ENCODE results near the gene EXOC3L1. TPM values are rescaled to one million over a fixed set of nuclear protein-coding genes. Genes with fewer than 3 reads are reported as not detected.

EXOC3L1 gene
- total and polyA plus RNA-seq, 2 of the 4 experiments (the other 2 are of a cell fraction), result not detected

- H3K56ac ChIP-seq (ENCODE audit: extremely low read depth, insufficient read depth, low read length), result no peak overlapping the region
- H3K4me2 ChIP-seq (ENCODE audit: low read depth, low read length), result no peak overlapping the region
- peaks cover 34% of the 10 kb centered on the region for H3K4me1 ChIP-seq (ENCODE audit: control insufficient read depth, insufficient read depth, low read length)
- peaks cover 24% of the 10 kb centered on the region; the same call in 1 of the 2 replicates for H3K27me3 ChIP-seq (ENCODE audit: control insufficient read depth, insufficient read depth, low read length)
- no TSS peak for BruUV-seq (replicated peaks)
- H3K79me1 ChIP-seq (ENCODE audit: low read depth in 1 of 2, low read length in 2 of 2), result peaks cover 8 to 16% of the 10 kb centered on the region in 2 experiments; a peak in 3 of 4 replicates
- in situ Hi-C loops (cut with MboI; ENCODE audit: low sequenced_read_pairs) (no loop called here), intact Hi-C loops (cut with micrococcal nuclease) (no loop called here), dilution Hi-C loops (cut with HindIII; ENCODE audit: low sequenced_read_pairs, unreplicated experiment) (no loop called here)
- no peak overlapping the region for H2BK20ac ChIP-seq (ENCODE audit: low read depth, low read length)
- H3K23ac ChIP-seq (ENCODE audit: low read depth, low read length), result no peak overlapping the region
- no peak overlapping the region for H2BK120ac ChIP-seq (ENCODE audit: low read depth, low read length)
- no peak overlapping the region for H2AK9ac ChIP-seq (replicated peaks; ENCODE audit: low read depth, low read length, poor library complexity)
- ChIA-PET CTCF (no interaction called here), POLR2A (ENCODE audit: unreplicated experiment) (no interaction called here)
- H3K27ac ChIP-seq (ENCODE audit: insufficient read depth, low read length), result no peak overlapping the region
- no peak overlapping the region for H4K91ac ChIP-seq (ENCODE audit: insufficient read depth, low read depth, low read length)
- ATAC-seq (ENCODE audit: low read depth) (no peak), DNase-seq (no peak)
- peaks cover 14% of the 10 kb centered on the region for H3K9me1 ChIP-seq (ENCODE audit: insufficient read depth, low read length)
- H4K8ac ChIP-seq (ENCODE audit: low read depth in 2 of 2, low read length in 2 of 2), result no peak overlapping the region
- 69% methylated on average over 3 of the region's 5 CpGs; no CpG with 5 or more reads in 1 of the 2 experiments for WGBS, 2 experiments (ENCODE audit: extremely low coverage in 2 of 2, insufficient read length in 1 of 2)
- H2AK5ac ChIP-seq (ENCODE audit: low read depth, low read length), result no peak overlapping the region
- H3K4ac ChIP-seq (ENCODE audit: low read depth, low read length), result no peak overlapping the region
- peaks cover 3% of the 10 kb centered on the region; the same call in 1 of the 2 replicates for H3K36me3 ChIP-seq (ENCODE audit: control insufficient read depth, insufficient read depth, low read length)
- no peak overlapping the region for H3K9ac ChIP-seq (ENCODE audit: low read depth, low read length)
- H3K4me3 ChIP-seq (ENCODE audit: insufficient read depth, low read depth, low read length), result no peak overlapping the region
- no peak overlapping the region for H3K18ac ChIP-seq (ENCODE audit: low read depth, low read length)
- no peaks in the 10 kb centered on the region for H4K20me1 ChIP-seq (ENCODE audit: insufficient read depth, low read length)
- H3K14ac ChIP-seq (replicated peaks; ENCODE audit: low read depth, low read length), result no peak overlapping the region
- no peaks in the 10 kb centered on the region for H3K9me3 ChIP-seq (ENCODE audit: control insufficient read depth, insufficient read depth, low read length)
- TF ChIP-seq, protein P1, sequence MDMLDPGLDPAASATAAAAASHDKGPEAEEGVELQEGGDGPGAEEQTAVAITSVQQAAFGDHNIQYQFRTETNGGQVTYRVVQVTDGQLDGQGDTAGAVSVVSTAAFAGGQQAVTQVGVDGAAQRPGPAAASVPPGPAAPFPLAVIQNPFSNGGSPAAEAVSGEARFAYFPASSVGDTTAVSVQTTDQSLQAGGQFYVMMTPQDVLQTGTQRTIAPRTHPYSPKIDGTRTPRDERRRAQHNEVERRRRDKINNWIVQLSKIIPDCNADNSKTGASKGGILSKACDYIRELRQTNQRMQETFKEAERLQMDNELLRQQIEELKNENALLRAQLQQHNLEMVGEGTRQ (IDR thresholded peaks at IDR 0.05; ENCODE audit: low read depth, low read length), result no peak
- TF ChIP-seq NFE2L2 (IDR thresholded peaks at IDR 0.05; ENCODE audit: low read depth, low read length), result no peak
- no peak for TF ChIP-seq MXI1 (IDR thresholded peaks at IDR 0.05; ENCODE audit: borderline replicate concordance, low read depth, low read length)
- no peak for TF ChIP-seq RAD21 (IDR thresholded peaks at IDR 0.05; ENCODE audit: low read length)
- TF ChIP-seq RFX5 (IDR thresholded peaks at IDR 0.05; ENCODE audit: low read depth, low read length), result no peak
- TF ChIP-seq ELK1 (IDR thresholded peaks at IDR 0.05; ENCODE audit: borderline replicate concordance, low read depth, low read length), result no peak
- TF ChIP-seq, protein P2, sequence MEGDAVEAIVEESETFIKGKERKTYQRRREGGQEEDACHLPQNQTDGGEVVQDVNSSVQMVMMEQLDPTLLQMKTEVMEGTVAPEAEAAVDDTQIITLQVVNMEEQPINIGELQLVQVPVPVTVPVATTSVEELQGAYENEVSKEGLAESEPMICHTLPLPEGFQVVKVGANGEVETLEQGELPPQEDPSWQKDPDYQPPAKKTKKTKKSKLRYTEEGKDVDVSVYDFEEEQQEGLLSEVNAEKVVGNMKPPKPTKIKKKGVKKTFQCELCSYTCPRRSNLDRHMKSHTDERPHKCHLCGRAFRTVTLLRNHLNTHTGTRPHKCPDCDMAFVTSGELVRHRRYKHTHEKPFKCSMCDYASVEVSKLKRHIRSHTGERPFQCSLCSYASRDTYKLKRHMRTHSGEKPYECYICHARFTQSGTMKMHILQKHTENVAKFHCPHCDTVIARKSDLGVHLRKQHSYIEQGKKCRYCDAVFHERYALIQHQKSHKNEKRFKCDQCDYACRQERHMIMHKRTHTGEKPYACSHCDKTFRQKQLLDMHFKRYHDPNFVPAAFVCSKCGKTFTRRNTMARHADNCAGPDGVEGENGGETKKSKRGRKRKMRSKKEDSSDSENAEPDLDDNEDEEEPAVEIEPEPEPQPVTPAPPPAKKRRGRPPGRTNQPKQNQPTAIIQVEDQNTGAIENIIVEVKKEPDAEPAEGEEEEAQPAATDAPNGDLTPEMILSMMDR (conservative IDR thresholded peaks at IDR 0.05; ENCODE audit: low read depth, low read length), result no peak
- no peak for TF ChIP-seq BHLHE40 (IDR thresholded peaks at IDR 0.05; ENCODE audit: low read depth, low read length)
- TF ChIP-seq FOS (IDR thresholded peaks at IDR 0.05; ENCODE audit: low read depth, low read length), result no peak
- TF ChIP-seq MAFK (IDR thresholded peaks at IDR 0.05; ENCODE audit: low read depth, low read length), result no peak
- TF ChIP-seq RCOR1 (IDR thresholded peaks at IDR 0.05; ENCODE audit: insufficient replicate concordance, low read length), result no peak
- H2BK5ac ChIP-seq (ENCODE audit: low read depth, low read length, poor library complexity, severe bottlenecking), result no peak overlapping the region
- no peak overlapping the region for H4K5ac ChIP-seq (ENCODE audit: low read depth, low read length)
- no peak overlapping the region for H2AFZ ChIP-seq (replicated peaks; ENCODE audit: low read length, poor library complexity)
- H2BK15ac ChIP-seq (ENCODE audit: low read depth, low read length), result no peak overlapping the region
Measured at GRCh38 chr16:67166598-67167168, 23.3 kb downstream of the EXOC3L1 start.
